ENCODE results near the gene CCDC197.

Gene CCDC197

DNA sequence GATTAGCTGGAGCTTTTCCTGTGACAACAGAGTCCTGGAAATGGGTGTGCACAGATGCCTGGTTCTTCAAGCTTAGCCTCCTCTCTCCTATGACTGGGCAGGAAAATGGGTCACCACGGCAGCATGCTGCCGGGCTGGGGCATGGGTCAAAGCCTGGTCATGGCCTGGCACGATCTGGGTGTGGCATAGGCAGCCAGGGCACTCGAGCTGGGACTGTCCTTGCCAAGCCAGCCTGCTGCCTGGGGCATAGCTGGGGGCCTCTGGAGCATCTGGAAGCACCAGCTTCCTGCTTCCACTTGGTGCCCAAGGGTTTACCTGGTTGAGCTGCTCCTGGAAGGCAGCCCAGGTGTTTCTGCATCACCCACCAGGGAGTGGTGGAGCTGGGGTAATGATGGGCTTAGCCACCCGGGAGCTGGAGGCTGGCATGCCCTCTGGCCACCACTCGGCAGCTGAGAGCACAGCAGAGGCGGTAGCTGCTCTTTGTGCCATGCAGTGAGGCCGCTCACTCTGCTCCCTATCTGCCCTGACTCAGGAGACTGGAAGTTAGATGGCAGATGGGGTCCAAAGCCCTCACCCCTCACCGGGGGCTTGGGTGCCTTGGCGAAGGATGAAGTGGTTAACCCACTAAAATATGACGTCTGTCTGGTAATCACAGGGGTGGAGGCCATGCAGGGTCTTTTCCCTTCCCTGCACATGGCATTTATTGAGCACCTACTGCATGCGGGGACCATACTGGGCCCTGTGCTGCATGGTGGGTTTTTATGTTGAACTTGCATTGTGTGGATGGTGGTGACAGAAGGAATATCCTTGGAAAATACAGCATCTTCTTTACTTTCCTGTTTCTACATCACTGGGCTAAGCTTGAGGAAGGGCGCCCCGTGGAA, 30.7 kb downstream of the CCDC197 start:
- H3K9me2 ChIP-seq (replicated peaks; ENCODE audit: low read depth, low read length), result no peaks in the 10 kb centered on the region
- H3K79me2 ChIP-seq (ENCODE audit: insufficient read depth, low read length), result no peaks in the 10 kb centered on the region
- no peaks in the 10 kb centered on the region for H3F3A ChIP-seq (ENCODE audit: low read depth)
- H3K9ac ChIP-seq (ENCODE audit: low read depth, low read length, poor library complexity, severe bottlenecking), result no peak overlapping the region
- H3K4me2 ChIP-seq (ENCODE audit: low read depth, low read length, poor library complexity, severe bottlenecking), result no peak overlapping the region
- no peak overlapping the region for H2AFZ ChIP-seq (ENCODE audit: low read length)
- no peaks in the 10 kb centered on the region for H3K4me1 ChIP-seq (ENCODE audit: insufficient read depth, low read length, poor library complexity, severe bottlenecking)
- H3K4me3 ChIP-seq (ENCODE audit: low read length, poor library complexity, severe bottlenecking), result no peak overlapping the region
- TF ChIP-seq EZH2phosphoT487 (IDR thresholded peaks at IDR 0.05; ENCODE audit: borderline replicate concordance), result no peak
- TF ChIP-seq, protein P1, sequence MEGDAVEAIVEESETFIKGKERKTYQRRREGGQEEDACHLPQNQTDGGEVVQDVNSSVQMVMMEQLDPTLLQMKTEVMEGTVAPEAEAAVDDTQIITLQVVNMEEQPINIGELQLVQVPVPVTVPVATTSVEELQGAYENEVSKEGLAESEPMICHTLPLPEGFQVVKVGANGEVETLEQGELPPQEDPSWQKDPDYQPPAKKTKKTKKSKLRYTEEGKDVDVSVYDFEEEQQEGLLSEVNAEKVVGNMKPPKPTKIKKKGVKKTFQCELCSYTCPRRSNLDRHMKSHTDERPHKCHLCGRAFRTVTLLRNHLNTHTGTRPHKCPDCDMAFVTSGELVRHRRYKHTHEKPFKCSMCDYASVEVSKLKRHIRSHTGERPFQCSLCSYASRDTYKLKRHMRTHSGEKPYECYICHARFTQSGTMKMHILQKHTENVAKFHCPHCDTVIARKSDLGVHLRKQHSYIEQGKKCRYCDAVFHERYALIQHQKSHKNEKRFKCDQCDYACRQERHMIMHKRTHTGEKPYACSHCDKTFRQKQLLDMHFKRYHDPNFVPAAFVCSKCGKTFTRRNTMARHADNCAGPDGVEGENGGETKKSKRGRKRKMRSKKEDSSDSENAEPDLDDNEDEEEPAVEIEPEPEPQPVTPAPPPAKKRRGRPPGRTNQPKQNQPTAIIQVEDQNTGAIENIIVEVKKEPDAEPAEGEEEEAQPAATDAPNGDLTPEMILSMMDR (conservative IDR thresholded peaks at IDR 0.05; ENCODE audit: low read length), result no peak
- H3K9me3 ChIP-seq (ENCODE audit: insufficient read depth, low read depth, low read length), result no peaks in the 10 kb centered on the region
- H3K27me3 ChIP-seq (ENCODE audit: insufficient read depth, low read length, poor library complexity, severe bottlenecking), result no peaks in the 10 kb centered on the region
- H3K36me3 ChIP-seq (ENCODE audit: insufficient read depth, low read length), result no peaks in the 10 kb centered on the region
- no peaks in the 10 kb centered on the region for H4K20me1 ChIP-seq (ENCODE audit: insufficient read depth, low read length, poor library complexity, severe bottlenecking)

DNA sequence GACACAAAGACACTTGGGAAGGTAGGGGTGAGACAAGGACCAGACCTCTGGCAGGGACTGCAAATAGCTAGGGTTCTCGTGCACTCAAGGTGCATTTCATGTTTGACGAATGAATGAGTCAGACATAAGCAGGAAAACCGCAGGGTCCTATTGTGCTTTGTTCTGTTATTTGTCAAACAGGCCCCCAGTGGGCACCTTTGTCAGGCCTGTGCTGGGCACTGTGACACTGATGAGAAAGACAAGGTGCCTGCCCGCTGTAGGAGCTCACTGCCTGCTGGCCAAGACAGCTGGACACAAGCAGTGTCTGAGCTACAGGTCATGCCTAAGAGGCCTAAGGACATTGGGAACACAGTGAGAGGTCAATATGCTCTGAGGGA, 31.3 kb downstream of the CCDC197 start:
- no peak overlapping the region for H2AFZ ChIP-seq (ENCODE audit: low read length)
- no peaks in the 10 kb centered on the region for H3K4me1 ChIP-seq (ENCODE audit: insufficient read depth, low read length, poor library complexity, severe bottlenecking)
- H3K9me3 ChIP-seq (ENCODE audit: insufficient read depth, low read depth, low read length), result no peaks in the 10 kb centered on the region
- H3K9ac ChIP-seq (ENCODE audit: low read depth, low read length, poor library complexity, severe bottlenecking), result no peak overlapping the region
- TF ChIP-seq EZH2phosphoT487 (IDR thresholded peaks at IDR 0.05; ENCODE audit: borderline replicate concordance), result no peak
- TF ChIP-seq, protein P1 (conservative IDR thresholded peaks at IDR 0.05; ENCODE audit: low read length), result no peak
- H3K4me2 ChIP-seq (ENCODE audit: low read depth, low read length, poor library complexity, severe bottlenecking), result no peak overlapping the region
- no peak overlapping the region for H3K4me3 ChIP-seq (ENCODE audit: low read length, poor library complexity, severe bottlenecking)
- H3K9me2 ChIP-seq (replicated peaks; ENCODE audit: low read depth, low read length), result no peaks in the 10 kb centered on the region
- H3K79me2 ChIP-seq (ENCODE audit: insufficient read depth, low read length), result no peaks in the 10 kb centered on the region
- no peaks in the 10 kb centered on the region for H4K20me1 ChIP-seq (ENCODE audit: insufficient read depth, low read length, poor library complexity, severe bottlenecking)
- no peaks in the 10 kb centered on the region for H3K36me3 ChIP-seq (ENCODE audit: insufficient read depth, low read length)
- H3K27me3 ChIP-seq (ENCODE audit: insufficient read depth, low read length, poor library complexity, severe bottlenecking), result no peaks in the 10 kb centered on the region
- H3F3A ChIP-seq (ENCODE audit: low read depth), result no peaks in the 10 kb centered on the region

DNA sequence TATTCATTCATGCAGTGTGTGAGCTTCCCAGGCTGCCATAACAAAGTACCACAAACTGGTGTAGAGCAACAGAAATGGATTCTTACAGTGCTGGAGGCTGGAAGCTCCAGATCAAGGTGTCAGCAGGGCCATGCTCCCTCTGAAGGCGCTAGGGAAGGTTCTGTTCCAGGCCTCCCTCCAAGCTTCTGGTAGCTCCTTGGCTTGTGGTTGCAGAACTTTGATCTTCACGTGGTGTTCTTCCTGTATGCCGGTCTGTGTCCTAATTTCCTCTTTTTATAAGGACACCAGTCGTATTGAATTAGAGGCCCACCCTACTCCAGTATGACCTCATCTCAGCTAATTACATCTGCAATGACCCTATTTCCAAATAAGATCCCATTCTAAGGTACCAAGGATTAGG, 32.2 kb downstream of the CCDC197 start:
- H2AFZ ChIP-seq (ENCODE audit: low read length), result no peak overlapping the region
- no peak overlapping the region for H3K9ac ChIP-seq (ENCODE audit: low read depth, low read length, poor library complexity, severe bottlenecking)
- no peak for TF ChIP-seq EZH2phosphoT487 (IDR thresholded peaks at IDR 0.05; ENCODE audit: borderline replicate concordance)
- TF ChIP-seq, protein P1 (conservative IDR thresholded peaks at IDR 0.05; ENCODE audit: low read length), result no peak
- no peaks in the 10 kb centered on the region for H3K27me3 ChIP-seq (ENCODE audit: insufficient read depth, low read length, poor library complexity, severe bottlenecking)
- H3K36me3 ChIP-seq (ENCODE audit: insufficient read depth, low read length), result no peaks in the 10 kb centered on the region
- H3K4me2 ChIP-seq (ENCODE audit: low read depth, low read length, poor library complexity, severe bottlenecking), result no peak overlapping the region
- no peaks in the 10 kb centered on the region for H3K9me2 ChIP-seq (replicated peaks; ENCODE audit: low read depth, low read length)
- no peak overlapping the region for H3K4me3 ChIP-seq (ENCODE audit: low read length, poor library complexity, severe bottlenecking)
- no peaks in the 10 kb centered on the region for H3K4me1 ChIP-seq (ENCODE audit: insufficient read depth, low read length, poor library complexity, severe bottlenecking)
- H3K79me2 ChIP-seq (ENCODE audit: insufficient read depth, low read length), result no peaks in the 10 kb centered on the region
- no peaks in the 10 kb centered on the region for H4K20me1 ChIP-seq (ENCODE audit: insufficient read depth, low read length, poor library complexity, severe bottlenecking)
- no peaks in the 10 kb centered on the region for H3F3A ChIP-seq (ENCODE audit: low read depth)
- H3K9me3 ChIP-seq (ENCODE audit: insufficient read depth, low read depth, low read length), result no peaks in the 10 kb centered on the region

Data from Loucy (cell line).